ENCODE data around the gene SC5D. TPM values are rescaled to one million over a fixed set of nuclear protein-coding genes. Genes with fewer than 3 reads are reported as not detected.

The SC5D gene
- polyA plus RNA-seq, 1 experiment: 62.7 TPM

DNA sequence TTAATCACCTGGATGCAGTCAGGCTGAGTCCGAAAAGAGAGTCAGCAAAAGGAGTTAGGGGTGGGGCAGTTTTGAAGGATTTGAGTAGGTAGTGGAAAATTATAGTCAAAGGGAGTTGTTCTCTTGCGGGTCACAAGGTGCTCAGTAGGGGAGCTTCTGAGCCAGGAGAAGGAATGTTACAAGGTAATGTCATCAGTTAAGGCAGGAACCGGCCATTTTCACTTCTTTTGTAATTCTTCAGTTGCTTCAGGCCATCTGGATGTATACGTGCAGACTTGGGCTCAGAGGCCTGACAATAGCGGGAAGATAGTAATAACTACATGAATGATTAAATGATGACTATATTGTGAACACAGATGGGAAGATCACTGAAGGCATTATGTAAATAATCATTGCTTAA is 6.2 kb downstream of the SC5D start:
- H3K4me3 ChIP-seq (ENCODE audit: low read depth, low read length): no peak overlapping the region
- ChIA-PET CTCF (no interaction called here), POLR2A (no interaction called here)
- no peaks in the 10 kb centered on the region for H3K27me3 ChIP-seq (ENCODE audit: control insufficient read depth, insufficient read depth, low read length)
- H3K9me3 ChIP-seq (ENCODE audit: control insufficient read depth, insufficient read depth, low read length): no peaks in the 10 kb centered on the region
- H3K27ac ChIP-seq (ENCODE audit: low read depth, low read length): no peak overlapping the region
- no peak for DNase-seq (ENCODE audit: low read depth, low spot score)
- TF ChIP-seq, protein P1, sequence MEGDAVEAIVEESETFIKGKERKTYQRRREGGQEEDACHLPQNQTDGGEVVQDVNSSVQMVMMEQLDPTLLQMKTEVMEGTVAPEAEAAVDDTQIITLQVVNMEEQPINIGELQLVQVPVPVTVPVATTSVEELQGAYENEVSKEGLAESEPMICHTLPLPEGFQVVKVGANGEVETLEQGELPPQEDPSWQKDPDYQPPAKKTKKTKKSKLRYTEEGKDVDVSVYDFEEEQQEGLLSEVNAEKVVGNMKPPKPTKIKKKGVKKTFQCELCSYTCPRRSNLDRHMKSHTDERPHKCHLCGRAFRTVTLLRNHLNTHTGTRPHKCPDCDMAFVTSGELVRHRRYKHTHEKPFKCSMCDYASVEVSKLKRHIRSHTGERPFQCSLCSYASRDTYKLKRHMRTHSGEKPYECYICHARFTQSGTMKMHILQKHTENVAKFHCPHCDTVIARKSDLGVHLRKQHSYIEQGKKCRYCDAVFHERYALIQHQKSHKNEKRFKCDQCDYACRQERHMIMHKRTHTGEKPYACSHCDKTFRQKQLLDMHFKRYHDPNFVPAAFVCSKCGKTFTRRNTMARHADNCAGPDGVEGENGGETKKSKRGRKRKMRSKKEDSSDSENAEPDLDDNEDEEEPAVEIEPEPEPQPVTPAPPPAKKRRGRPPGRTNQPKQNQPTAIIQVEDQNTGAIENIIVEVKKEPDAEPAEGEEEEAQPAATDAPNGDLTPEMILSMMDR (IDR thresholded peaks at IDR 0.05; ENCODE audit: low read depth, low read length): no peak

DNA sequence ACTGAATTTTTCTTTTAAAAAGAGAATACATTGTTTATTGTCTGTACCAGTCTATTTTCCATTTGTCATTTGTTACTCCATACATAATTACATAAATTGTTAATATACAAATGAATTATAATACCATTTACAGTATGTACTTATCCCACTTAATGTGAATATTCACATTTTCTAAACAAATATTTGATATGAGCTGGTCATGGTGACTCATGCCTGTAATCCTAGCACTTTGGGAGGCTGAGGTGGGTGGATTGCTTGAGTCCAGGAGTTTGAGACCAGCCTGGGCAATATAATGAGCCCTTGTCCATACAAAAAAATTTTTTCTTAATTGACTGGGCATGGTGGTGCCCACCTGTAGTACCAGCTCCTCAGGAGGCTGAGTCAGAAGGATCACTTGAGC is 6.8 kb downstream of the SC5D start:
- Histone ChIP-seq H3K27ac (ENCODE audit: low read depth, low read length) (no peak overlapping the region), H3K9me3 (ENCODE audit: control insufficient read depth, insufficient read depth, low read length) (no peaks in the 10 kb centered on the region), H3K27me3 (ENCODE audit: control insufficient read depth, insufficient read depth, low read length) (no peaks in the 10 kb centered on the region), H3K4me3 (ENCODE audit: low read depth, low read length) (no peak overlapping the region)
- POLR2A ChIA-PET: no interaction called here
- TF ChIP-seq, protein P1 (IDR thresholded peaks at IDR 0.05; ENCODE audit: low read depth, low read length): no peak
- CTCF ChIA-PET: interaction anchor here (1.0 to 1.9 kb wide), 2 partner anchors 20 to 293 kb away, joined by 4 to 5 read pairs; no protein-coding TSS in a partner anchor
- no peak for DNase-seq (ENCODE audit: low read depth, low spot score)

DNA sequence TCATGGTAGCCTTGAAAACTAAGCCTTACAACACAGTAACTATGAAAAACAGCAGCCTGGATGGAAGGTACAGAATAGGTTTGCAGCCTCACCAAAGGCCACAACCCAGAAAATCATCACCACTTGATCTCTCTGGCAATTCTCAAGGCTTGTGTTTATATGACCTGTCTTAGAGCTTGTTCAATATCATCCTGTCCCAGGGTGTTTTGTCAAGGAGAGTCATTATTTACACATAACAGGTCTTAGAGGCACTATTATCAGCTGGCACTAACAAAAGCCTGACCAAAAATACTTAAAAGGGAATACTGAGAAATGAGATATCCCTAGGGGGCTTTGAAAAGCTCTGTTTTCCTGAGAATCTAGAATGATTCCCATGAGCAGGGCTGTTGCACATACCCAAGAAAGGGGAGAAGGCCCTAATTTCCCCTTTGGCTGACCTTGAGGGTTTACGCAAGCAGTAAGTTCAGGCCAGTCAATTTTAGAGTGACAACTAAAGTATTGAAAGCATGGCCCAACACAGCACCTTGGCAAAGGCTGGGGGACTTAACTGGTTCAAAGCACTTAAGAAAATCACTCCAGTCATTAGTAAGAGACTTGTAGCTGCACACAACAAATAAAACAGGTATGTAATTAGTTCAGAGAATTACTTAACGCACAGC is 7.9 kb downstream of the SC5D start:
- Histone ChIP-seq H3K27ac (ENCODE audit: low read depth, low read length) (no peak overlapping the region), H3K4me3 (ENCODE audit: low read depth, low read length) (no peak overlapping the region), H3K9me3 (ENCODE audit: control insufficient read depth, insufficient read depth, low read length) (no peaks in the 10 kb centered on the region), H3K27me3 (ENCODE audit: control insufficient read depth, insufficient read depth, low read length) (no peaks in the 10 kb centered on the region)
- TF ChIP-seq, protein P1 (IDR thresholded peaks at IDR 0.05; ENCODE audit: low read depth, low read length): no peak
- no peak for DNase-seq (ENCODE audit: low read depth, low spot score)
- ChIA-PET POLR2A (no interaction called here), CTCF (interaction anchor here (0.6 to 1.9 kb wide), 3 partner anchors 19 to 499 kb away, joined by 3 to 5 read pairs (median 4); no protein-coding TSS in a partner anchor)

DNA sequence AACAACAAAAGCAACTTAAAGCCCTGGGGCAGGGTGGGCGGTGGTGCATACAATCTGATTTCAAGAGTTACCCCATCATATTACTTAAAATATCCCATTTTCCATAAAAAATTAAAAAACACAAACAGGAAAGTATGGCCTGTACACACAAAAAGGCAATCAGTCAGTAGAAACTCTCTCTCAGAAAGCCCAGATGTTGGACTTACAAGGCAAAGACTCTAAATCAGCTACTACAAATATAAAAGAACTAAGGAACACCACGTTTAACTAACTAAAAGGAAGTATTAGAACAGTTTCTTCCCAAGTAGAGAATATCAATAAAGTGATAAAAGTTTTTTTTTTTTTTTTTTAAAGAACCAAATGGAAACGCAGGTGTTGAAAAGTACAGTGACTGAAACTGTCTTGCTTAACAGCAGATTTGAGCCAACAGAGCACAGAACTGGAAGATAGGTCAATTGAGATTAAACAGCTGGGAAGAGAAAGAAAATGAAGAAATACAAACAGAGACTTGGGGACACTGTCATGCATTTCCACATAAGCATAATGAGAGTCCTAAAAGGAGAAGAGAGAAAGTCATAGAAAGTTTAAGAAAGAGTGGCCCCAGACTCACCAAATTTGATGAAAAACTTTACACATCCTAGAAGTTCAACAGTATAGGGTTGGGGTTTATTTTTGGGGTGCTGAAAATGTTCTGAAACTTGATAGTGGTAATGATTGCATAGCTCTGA is 8.6 kb downstream of the SC5D start:
- ChIA-PET CTCF (interaction anchor here (0.6 to 1.9 kb wide), 4 partner anchors 19 to 500 kb away, joined by 3 to 5 read pairs (median 4); no protein-coding TSS in a partner anchor), POLR2A (no interaction called here)
- H3K9me3 ChIP-seq (ENCODE audit: control insufficient read depth, insufficient read depth, low read length): no peaks in the 10 kb centered on the region
- no peak for DNase-seq (ENCODE audit: low read depth, low spot score)
- no peaks in the 10 kb centered on the region for H3K27me3 ChIP-seq (ENCODE audit: control insufficient read depth, insufficient read depth, low read length)
- H3K27ac ChIP-seq (ENCODE audit: low read depth, low read length): no peak overlapping the region
- no peak overlapping the region for H3K4me3 ChIP-seq (ENCODE audit: low read depth, low read length)
- TF ChIP-seq, protein P1 (IDR thresholded peaks at IDR 0.05; ENCODE audit: low read depth, low read length): no peak

DNA sequence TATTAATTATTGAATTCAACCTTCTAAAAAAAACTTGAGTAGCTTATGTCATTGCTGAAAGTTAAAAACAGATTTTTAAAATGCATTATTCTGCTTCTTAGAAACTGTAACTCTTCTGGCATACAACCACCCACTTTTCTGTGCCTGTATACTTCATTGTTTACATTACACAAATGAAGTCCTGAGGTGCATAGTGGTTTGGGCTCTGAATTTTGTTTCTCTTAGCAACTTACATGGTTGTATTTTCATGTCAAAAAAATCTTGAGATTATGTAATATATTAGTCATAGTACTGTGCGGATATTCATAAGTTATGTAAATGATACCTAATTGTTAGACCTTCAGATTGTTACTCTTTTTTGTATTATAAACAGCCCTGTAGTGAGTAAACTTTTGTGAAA is 12.2 kb downstream of the SC5D start:
- Histone ChIP-seq H3K4me3 (ENCODE audit: low read depth, low read length) (no peak overlapping the region), H3K27ac (ENCODE audit: low read depth, low read length) (no peak overlapping the region), H3K9me3 (ENCODE audit: control insufficient read depth, insufficient read depth, low read length) (no peaks in the 10 kb centered on the region), H3K27me3 (ENCODE audit: control insufficient read depth, insufficient read depth, low read length) (no peaks in the 10 kb centered on the region)
- ChIA-PET POLR2A (no interaction called here), CTCF (no interaction called here)
- TF ChIP-seq, protein P1 (IDR thresholded peaks at IDR 0.05; ENCODE audit: low read depth, low read length): no peak
- no peak for DNase-seq (ENCODE audit: low read depth, low spot score)

Data from AG04450 (cell line).